ENCODE measurements around the gene NPL.

DNA sequence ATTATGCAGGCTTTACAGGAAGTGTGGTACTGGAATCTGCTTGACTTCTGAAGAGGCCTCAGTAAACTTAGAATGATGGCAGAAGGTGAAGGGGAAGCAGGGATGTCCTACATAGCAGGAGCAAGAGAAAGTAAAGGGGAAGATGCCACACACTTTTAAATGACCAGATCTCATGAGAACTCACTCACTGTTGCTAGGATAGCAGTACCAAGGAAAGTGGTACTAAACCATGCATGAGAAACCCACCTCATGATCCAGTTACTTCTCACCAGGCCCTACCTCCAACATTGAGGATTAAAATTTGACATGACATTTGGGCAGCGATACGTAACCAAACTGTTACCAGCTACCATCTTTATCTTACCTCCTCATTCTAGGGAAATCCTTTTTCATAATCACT is 59.2 kb downstream of the NPL start:
- TF ChIP-seq, protein P1, sequence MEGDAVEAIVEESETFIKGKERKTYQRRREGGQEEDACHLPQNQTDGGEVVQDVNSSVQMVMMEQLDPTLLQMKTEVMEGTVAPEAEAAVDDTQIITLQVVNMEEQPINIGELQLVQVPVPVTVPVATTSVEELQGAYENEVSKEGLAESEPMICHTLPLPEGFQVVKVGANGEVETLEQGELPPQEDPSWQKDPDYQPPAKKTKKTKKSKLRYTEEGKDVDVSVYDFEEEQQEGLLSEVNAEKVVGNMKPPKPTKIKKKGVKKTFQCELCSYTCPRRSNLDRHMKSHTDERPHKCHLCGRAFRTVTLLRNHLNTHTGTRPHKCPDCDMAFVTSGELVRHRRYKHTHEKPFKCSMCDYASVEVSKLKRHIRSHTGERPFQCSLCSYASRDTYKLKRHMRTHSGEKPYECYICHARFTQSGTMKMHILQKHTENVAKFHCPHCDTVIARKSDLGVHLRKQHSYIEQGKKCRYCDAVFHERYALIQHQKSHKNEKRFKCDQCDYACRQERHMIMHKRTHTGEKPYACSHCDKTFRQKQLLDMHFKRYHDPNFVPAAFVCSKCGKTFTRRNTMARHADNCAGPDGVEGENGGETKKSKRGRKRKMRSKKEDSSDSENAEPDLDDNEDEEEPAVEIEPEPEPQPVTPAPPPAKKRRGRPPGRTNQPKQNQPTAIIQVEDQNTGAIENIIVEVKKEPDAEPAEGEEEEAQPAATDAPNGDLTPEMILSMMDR (IDR thresholded peaks at IDR 0.05; ENCODE audit: insufficient read depth, low read length, poor library complexity, severe bottlenecking) = no peak
- no peak for TF ChIP-seq EZH2phosphoT487 (conservative IDR thresholded peaks at IDR 0.05; ENCODE audit: low read length)

Data from SU-DHL-6 (cell line).